KG1 (cell line): Measurements from ENCODE around the gene RBM23.
A peak's percentile ranks its signal among the peaks of the same experiment; 100 is the strongest.
"Not testable (repeated sequence)": the region's sequence is repeated elsewhere in the genome, so short reads cannot be mapped to it uniquely, and the experiment has no call there.

ENCODE experiments used
- DNase-seq: peaks from one replicate; lab custom pipeline; 2025; lab: John Stamatoyannopoulos, UW

The RBM23 gene

DNA sequence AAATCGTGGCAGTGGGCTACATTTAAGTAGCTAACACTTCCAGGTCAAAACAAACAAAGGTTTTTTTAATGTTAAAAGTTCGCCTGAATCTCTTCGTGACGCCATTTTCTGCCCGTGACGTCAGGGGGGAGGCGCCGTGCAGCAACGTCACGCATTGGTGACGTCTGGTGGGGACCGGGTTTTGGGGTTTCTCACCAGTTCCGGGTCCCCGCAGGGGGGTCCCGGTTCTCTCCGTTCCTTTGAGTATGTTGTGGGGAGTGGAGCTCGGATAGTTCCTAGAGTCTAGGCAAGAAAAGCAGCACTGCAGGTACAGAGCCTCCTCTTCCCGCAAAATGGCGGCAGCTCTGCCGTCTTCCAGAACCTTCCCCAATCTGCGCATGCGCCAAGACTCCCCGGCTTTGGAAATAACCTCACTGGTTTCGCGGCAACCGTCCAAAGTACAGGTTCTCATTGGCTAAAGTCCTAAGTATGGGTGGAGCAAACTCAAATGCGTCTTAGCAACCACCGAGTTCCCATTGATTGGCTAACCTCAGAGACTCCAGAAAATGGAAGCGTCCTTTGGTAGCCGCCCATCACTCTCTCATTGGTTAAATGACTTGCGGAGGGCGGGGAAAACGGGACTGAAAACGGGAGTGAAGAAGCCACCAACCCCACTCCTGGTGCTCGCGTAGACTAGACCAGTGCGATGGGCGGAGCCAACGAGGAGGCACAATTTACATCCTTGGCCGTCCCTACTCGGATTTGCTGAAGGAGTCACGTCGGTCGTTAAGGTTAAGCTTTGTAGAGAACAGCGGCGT lies at the start of gene RBM23:
TSS of gene RBM23 (minus strand) at position 346 of the 797 bp plus-strand sequence.
- DNase-seq, result peak; percentile 24

GRCh38 chr14:22966783-22967269 lies 47.9 kb upstream of the RBM23 start:
- DNase-seq, result no peak

DNA sequence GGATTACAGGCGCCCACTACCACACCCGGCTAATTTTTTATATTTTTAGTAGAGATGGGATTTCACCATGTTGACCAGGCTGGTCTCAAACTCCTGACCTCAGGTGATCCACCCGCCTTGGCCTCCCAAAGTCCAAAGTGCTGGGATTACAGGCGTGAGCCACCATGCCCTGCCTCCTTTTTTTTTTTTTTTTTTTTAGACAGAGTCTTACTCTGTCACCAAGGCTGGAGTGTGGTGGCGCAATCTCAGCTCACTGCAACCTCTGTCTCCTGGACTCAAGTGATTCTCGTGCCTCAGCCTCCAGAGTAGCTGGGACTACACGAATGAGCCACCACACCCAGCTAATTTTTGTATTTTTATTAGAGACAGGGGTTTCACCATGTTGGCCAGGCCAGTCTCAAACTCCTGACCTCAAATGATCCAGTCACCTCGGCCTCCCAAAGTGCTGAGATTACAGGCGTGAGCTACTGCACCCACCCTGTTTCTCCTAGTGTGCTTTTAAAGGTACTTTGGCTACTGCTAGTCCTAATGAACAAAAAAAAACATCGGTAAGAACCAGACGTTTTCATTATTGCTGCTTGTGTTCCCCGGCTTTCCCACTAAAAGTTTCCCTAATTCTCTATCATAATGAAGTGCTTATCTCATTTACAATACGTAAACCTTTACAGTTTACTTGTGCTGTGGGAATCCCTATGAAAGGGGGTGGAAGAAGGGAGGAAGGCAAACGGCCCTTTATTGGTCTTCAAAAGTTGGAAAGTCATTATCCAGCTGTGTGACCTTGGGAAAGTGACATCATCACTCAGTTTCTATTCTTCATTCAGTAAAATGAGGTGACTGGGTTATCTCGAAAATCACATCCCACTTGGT lies 47.2 kb upstream of the RBM23 start:
- DNase-seq, result not testable (repeated sequence)

DNA sequence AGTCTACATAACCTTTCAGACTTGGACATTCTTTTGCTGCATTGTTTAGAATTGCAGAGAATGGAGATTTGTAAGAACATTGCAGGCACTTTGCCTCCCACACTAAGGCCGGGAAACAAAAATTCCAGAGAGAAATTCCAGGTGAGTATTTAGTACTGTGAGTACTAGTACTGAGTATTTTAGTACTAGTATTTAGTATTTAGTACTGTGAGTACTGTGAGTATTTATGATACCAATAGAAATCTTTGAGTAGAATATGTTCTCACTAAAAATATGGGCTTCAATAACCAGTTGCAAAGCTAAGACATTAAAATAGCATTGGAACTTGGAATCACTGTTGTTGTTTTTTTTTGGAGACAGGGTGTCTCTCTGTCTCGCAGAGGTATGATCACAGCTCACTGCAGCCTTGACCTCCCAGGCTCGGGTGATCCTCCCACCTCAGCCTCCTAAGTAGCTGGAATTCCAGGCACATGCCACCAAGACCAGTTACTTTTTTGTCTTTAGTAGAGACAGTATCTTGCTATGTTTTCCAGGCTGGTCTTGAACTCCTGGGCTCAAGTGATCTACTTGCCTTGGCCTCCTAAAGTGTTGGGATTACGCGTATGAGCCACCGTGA lies 43.2 kb upstream of the RBM23 start:
- DNase-seq, result no peak

GRCh38 chr14:22955702-22956569 lies 37.0 kb upstream of the RBM23 start:
- no peak for DNase-seq

DNA sequence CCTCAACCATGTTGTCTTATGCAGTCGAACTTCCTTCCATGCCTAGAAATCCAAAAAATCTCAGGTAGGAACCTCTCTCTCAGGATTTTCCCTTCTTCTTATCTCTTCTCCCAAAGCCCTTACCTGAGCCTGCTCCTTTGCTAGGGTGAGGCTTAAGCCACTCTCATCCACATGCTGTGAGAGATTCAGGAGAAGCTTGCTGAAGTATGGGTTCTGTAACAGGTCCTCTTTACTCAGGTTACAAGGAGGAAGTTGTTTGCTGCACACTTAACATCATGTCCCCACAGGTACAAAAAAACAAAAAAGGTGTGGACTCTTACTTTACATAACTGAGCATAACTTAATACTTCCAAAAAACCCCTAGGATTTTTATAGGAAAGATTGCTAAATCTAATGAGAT lies 33.5 kb upstream of the RBM23 start:
- no peak for DNase-seq

GRCh38 chr14:22951795-22952194 lies 32.8 kb upstream of the RBM23 start:
- DNase-seq, result not testable (repeated sequence)

- no peak for DNase-seq
Observed at GRCh38 chr14:22945642-22946041, 26.7 kb upstream of the RBM23 start.

DNA sequence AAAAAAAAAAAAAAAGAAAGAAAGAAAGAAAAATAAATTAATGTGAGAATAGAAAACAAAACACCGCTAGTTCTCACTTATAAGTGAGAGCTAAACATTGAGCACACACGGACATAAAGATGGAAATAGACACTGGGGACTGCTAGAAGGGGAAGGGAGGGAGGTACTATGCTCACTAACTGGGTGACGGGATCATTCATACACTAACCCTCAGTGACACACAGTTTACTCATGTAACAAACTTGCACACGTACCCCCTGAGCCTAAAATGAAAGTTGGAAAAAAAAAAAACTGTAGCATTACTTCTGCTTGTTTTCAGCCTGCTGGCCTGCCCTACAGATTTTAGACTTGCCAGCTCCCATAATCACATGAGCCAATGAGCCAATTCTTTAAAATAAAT lies 20.7 kb upstream of the RBM23 start:
- no peak for DNase-seq

GRCh38 chr14:22935156-22935555 lies 16.2 kb upstream of the RBM23 start:
- DNase-seq, result no peak

GRCh38 chr14:22932146-22932545 lies 13.2 kb upstream of the RBM23 start:
- no peak for DNase-seq

DNA sequence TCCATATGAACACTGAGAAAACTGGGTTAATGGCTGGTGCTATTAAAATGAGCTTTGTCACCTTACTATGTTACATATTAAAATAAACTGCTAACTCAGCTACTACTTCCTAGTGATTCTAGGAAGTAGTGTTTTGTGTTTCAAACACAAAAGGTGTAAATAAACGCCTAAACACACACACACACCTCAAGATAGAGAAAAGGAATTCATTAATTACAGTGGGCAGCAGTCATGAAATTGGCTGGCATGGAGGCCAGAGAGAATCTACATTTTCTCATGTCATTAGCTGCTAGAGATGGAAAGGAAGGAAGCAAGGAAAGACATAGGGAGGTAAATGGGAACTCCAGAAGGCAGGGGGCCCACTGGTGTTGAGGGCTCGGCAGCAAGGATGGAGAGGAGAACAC lies 11.0 kb upstream of the RBM23 start:
- no peak for DNase-seq

GRCh38 chr14:22929104-22929960 lies 10.4 kb upstream of the RBM23 start, which contains the start of gene PRMT5:
Gene PRMT5 (minus strand): TSS chr14:22929376. CDS start chr14:22929361, 15 bp downstream.
- peak; percentile 97 for DNase-seq

- DNase-seq, result no peak
Observed at GRCh38 chr14:22928237-22929103, 9.5 kb upstream of the RBM23 start.

GRCh38 chr14:22926316-22926715 lies 7.4 kb upstream of the RBM23 start:
- DNase-seq, result no peak

GRCh38 chr14:22925513-22925912 lies 6.6 kb upstream of the RBM23 start:
- DNase-seq, result no peak

- no peak for DNase-seq
Observed at GRCh38 chr14:22923746-22924145, 4.8 kb upstream of the RBM23 start.

- no peak for DNase-seq
Observed at GRCh38 chr14:22922294-22922693, 3.3 kb upstream of the RBM23 start.

GRCh38 chr14:22920697-22921096 lies 1.7 kb upstream of the RBM23 start:
- no peak for DNase-seq

GRCh38 chr14:22919601-22919921 lies 612 bp upstream of the RBM23 start:
- DNase-seq, result no peak
